ENCODE measurements around the gene EFEMP1. TPM values are rescaled to one million over a fixed set of nuclear protein-coding genes. Genes with fewer than 3 reads are reported as not detected.

EFEMP1 gene
- total and polyA plus RNA-seq, 2 of the 13 experiments (the other 11 are each of a cell fraction or from before 2014, with no cell fraction given) = not detected

DNA sequence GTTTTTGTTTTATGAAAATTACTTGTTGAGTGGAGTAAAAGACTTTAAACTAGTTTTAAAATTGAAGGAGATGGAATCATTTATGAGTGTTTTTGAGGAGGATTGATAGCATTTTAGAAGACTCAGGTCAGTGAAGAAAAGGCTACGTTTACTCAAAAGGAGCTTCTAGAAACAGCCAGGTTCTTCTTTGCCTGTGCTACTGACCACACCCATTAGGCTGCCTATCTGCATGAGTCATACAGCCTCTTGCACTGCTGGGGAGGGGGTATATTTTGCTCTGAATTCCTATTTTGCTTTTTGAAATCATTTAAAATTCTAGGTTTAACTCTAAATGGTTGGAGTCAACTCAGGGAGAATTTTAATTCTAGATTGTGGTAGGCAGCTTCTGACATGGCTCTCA, 22.3 kb downstream of the EFEMP1 start (continued):
- TF ChIP-seq, protein P1, sequence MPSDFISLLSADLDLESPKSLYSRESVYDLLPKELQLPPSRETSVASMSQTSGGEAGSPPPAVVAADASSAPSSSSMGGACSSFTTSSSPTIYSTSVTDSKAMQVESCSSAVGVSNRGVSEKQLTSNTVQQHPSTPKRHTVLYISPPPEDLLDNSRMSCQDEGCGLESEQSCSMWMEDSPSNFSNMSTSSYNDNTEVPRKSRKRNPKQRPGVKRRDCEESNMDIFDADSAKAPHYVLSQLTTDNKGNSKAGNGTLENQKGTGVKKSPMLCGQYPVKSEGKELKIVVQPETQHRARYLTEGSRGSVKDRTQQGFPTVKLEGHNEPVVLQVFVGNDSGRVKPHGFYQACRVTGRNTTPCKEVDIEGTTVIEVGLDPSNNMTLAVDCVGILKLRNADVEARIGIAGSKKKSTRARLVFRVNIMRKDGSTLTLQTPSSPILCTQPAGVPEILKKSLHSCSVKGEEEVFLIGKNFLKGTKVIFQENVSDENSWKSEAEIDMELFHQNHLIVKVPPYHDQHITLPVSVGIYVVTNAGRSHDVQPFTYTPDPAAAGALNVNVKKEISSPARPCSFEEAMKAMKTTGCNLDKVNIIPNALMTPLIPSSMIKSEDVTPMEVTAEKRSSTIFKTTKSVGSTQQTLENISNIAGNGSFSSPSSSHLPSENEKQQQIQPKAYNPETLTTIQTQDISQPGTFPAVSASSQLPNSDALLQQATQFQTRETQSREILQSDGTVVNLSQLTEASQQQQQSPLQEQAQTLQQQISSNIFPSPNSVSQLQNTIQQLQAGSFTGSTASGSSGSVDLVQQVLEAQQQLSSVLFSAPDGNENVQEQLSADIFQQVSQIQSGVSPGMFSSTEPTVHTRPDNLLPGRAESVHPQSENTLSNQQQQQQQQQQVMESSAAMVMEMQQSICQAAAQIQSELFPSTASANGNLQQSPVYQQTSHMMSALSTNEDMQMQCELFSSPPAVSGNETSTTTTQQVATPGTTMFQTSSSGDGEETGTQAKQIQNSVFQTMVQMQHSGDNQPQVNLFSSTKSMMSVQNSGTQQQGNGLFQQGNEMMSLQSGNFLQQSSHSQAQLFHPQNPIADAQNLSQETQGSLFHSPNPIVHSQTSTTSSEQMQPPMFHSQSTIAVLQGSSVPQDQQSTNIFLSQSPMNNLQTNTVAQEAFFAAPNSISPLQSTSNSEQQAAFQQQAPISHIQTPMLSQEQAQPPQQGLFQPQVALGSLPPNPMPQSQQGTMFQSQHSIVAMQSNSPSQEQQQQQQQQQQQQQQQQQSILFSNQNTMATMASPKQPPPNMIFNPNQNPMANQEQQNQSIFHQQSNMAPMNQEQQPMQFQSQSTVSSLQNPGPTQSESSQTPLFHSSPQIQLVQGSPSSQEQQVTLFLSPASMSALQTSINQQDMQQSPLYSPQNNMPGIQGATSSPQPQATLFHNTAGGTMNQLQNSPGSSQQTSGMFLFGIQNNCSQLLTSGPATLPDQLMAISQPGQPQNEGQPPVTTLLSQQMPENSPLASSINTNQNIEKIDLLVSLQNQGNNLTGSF (CRISPR knock-in tag; IDR thresholded peaks at IDR 0.05) = no peak

DNA sequence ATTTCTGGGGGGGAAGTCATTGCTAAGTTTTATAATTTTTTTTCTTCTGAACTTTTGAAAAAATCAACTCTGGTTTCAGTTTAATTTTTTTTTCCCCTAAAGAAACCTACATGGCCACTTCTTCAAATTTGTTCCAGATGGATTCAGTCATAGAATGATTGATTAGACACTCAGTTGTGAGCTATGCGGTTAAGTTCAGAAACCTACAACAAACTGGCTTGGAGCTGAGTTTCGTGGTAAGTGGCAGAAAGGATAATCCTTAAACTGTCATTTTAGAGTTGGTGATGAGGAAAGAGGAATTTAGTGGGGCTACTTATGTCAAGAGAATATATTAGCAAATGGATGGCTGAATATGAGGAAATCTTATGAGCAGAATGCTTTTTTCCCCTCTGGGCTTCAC, 23.7 kb downstream of the EFEMP1 start:
- no peaks in the 10 kb centered on the region for H3K36me3 ChIP-seq (replicated peaks in 1 of 2; ENCODE audit: control insufficient read depth in 1 of 2, insufficient read depth in 2 of 2, low read length in 2 of 2)
- BruUV-seq (replicated peaks) = no TSS peak
- no peak overlapping the region for H3K9ac ChIP-seq (ENCODE audit: insufficient read depth, low read depth, low read length)
- in situ Hi-C loops (cut with HindIII; ENCODE audit: extremely low pct_ligation_motif_present, low pct_unique_long_range_greater_than_20kb) (no loop called here), intact Hi-C loops (cut with micrococcal nuclease; ENCODE audit: unreplicated experiment) (no loop called here)
- no peak overlapping the region for H3K27ac ChIP-seq (ENCODE audit: extremely low read length, insufficient read depth, low read length)
- H3K27me3 ChIP-seq (ENCODE audit: control insufficient read depth in 1 of 2, insufficient read depth in 2 of 2, low read length in 2 of 2) = no peaks in the 10 kb centered on the region
- TF ChIP-seq ZNF44 (CRISPR knock-in tag; IDR thresholded peaks at IDR 0.05) = no peak
- no peak for TF ChIP-seq SMAD9 (CRISPR knock-in tag; IDR thresholded peaks at IDR 0.05)
- TF ChIP-seq CENPX (CRISPR knock-in tag; IDR thresholded peaks at IDR 0.05) = no peak
- TF ChIP-seq, protein P2, sequence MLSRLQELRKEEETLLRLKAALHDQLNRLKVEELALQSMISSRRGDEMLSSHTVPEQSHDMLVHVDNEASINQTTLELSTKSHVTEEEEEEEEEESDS (CRISPR knock-in tag; IDR thresholded peaks at IDR 0.05; ENCODE audit: borderline replicate concordance) = no peak
- H2AFZ ChIP-seq (ENCODE audit: low read length) = no peak overlapping the region
- H3K9me3 ChIP-seq (ENCODE audit: low read length) = no peaks in the 10 kb centered on the region
- WGBS (ENCODE audit: low lambda C conversion rate) = 51% methylated on average over 2 of the region's 2 CpGs
- CTCF ChIA-PET (ENCODE audit: low intra/inter-chr PET ratio, low total read pairs) = no interaction called here
- FAIRE-seq = no peak
- no peak overlapping the region for H3K4me3 ChIP-seq (replicated peaks in 1 of 3; ENCODE audit: insufficient read depth in 1 of 3, low read depth in 2 of 3, low read length in 3 of 3)
- POLR2A ChIA-PET = no interaction called here
- H3K4me2 ChIP-seq (ENCODE audit: low read depth, low read length) = no peak overlapping the region
- H4K20me1 ChIP-seq (ENCODE audit: insufficient read depth, low read length) = no peaks in the 10 kb centered on the region
- DNase-seq (ENCODE audit: low spot score) = no peak
- H3K4me1 ChIP-seq (ENCODE audit: insufficient read depth, low read length) = no peaks in the 10 kb centered on the region
- no peak for ATAC-seq
- no peaks in the 10 kb centered on the region for H3K79me2 ChIP-seq (ENCODE audit: insufficient read depth, low read length)
